ENCODE results near the gene TMEM184C.

- TF ChIP-seq CTCF (conservative IDR thresholded peaks at IDR 0.05; ENCODE audit: low read depth in 2 of 2) (no peak), ZNF462 (CRISPR knock-in tag; IDR thresholded peaks at IDR 0.05) (no peak), REST (IDR thresholded peaks at IDR 0.05; ENCODE audit: unreplicated experiment) (no peak), POLR2AphosphoS5 (IDR thresholded peaks at IDR 0.05; ENCODE audit: low read depth) (no peak), EZH2 (IDR thresholded peaks at IDR 0.05; ENCODE audit: low read depth, unreplicated experiment) (no peak)
Observed at GRCh38 chr4:147586637-147587036, 30.6 kb upstream of the TMEM184C start.
